GM13976 (cell line): ENCODE results near the gene TRIM51.

Source experiments
- DNase-seq: peaks from one replicate; pipeline ENCODE4 v3.0.0; 2012; ENCODE audit warnings: low spot score
- CTCF ChIP-seq: IDR thresholded peaks from 2 replicates; pipeline ENCODE4 v1.5.1; 2012; ENCODE audit warnings: borderline replicate concordance, mild to moderate bottlenecking; ENCODE audit not compliant: insufficient read depth; ENCODE audit errors: extremely low read depth, missing control alignments, control extremely low read depth
- in situ Hi-C: fragments of 300-500 bp; cut with MboI; formaldehyde crosslinking; loops from one replicate; pipeline ENCODE4 v1.12.0; 2022; ENCODE audit warnings: low sequenced_read_pairs, mixed read lengths, inconsistent platforms; ENCODE audit not compliant: unreplicated experiment

TRIM51 gene

GRCh38 chr11:55895216-55895615 is 12.1 kb downstream of the TRIM51 start:
- no peak for TF ChIP-seq CTCF
- no peak for DNase-seq
- in situ Hi-C loops, result no loop called here

GRCh38 chr11:55902308-55902707 is 19.2 kb downstream of the TRIM51 start:
- in situ Hi-C loops, result no loop called here
- no peak for TF ChIP-seq CTCF
- no peak for DNase-seq

GRCh38 chr11:55914482-55914881 is 31.4 kb downstream of the TRIM51 start, which contains the start of gene OR5W2:
TSS of gene OR5W2 (minus strand) at chr11:55914582. CDS start at chr11:55914582, 0 bp downstream.
- no peak for TF ChIP-seq CTCF
- in situ Hi-C loops, result no loop called here
- DNase-seq, result no peak

- in situ Hi-C loops, result no loop called here
- no peak for DNase-seq
- TF ChIP-seq CTCF, result no peak
Measured at GRCh38 chr11:55920537-55920936, 37.4 kb downstream of the TRIM51 start.

GRCh38 chr11:55936300-55936699 is 53.2 kb downstream of the TRIM51 start, which contains the start of gene OR5I1:
TSS of gene OR5I1 (minus strand) at chr11:55936400. CDS start at chr11:55936400, 0 bp downstream.
- TF ChIP-seq CTCF, result no peak
- in situ Hi-C loops, result loop anchor here (25.0 kb wide), 1 partner anchor 851 kb away; no protein-coding TSS in a partner anchor
- DNase-seq, result no peak
